Measurements from ENCODE around the gene ZNF433.
"Not testable (repeated sequence)": the region's sequence is repeated elsewhere in the genome, so short reads cannot be mapped to it uniquely, and the experiment has no call there.

Gene ZNF433
- 0.48 to 0.49 reads per million in 2 donors for total RNA-seq

- DNase-seq, result peak; percentile 42
These were observed at the start of gene ZNF433 for GRCh38 chr19:12035220-12036172. TSS of gene ZNF433 (minus strand) at chr19:12035679. CDS start at chr19:12035539, 140 bp downstream.

- DNase-seq, result not testable (repeated sequence)
These were observed 47.9 kb upstream of the ZNF433 start for GRCh38 chr19:12083336-12083735.

GRCh38 chr19:12077375-12077774, 41.9 kb upstream of the ZNF433 start:
- no peak for DNase-seq

- DNase-seq, result not testable (repeated sequence)
These were observed 40.9 kb upstream of the ZNF433 start for GRCh38 chr19:12076331-12076730.

- DNase-seq, result no peak
These were observed 40.2 kb upstream of the ZNF433 start for GRCh38 chr19:12075538-12076139.

GRCh38 chr19:12064590-12065538, 29.4 kb upstream of the ZNF433 start, which contains the start of gene ZNF844:
TSS of gene ZNF844 (plus strand) at chr19:12064731. CDS start at chr19:12064874, 143 bp downstream.
- peak; percentile 34 for DNase-seq

GRCh38 chr19:12055784-12056183, 20.3 kb upstream of the ZNF433 start:
- no peak for DNase-seq

- no peak for DNase-seq
These were observed 17.2 kb upstream of the ZNF433 start, which contains the start of gene ZNF878 for GRCh38 chr19:12052497-12053169. TSS of gene ZNF878 (minus strand) at chr19:12052961. CDS start at chr19:12052801, 160 bp downstream.

GRCh38 chr19:12052091-12052496, 16.6 kb upstream of the ZNF433 start:
- no peak for DNase-seq

GRCh38 chr19:12047868-12048267, 12.4 kb upstream of the ZNF433 start:
- DNase-seq, result no peak

- no peak for DNase-seq
These were observed 8.4 kb upstream of the ZNF433 start for GRCh38 chr19:12043752-12044422.

- DNase-seq, result no peak
These were observed 7.4 kb upstream of the ZNF433 start for GRCh38 chr19:12042893-12043292.

- DNase-seq, result no peak
These were observed 859 bp downstream of the ZNF433 start for GRCh38 chr19:12034620-12035019.

- no peak for DNase-seq
These were observed 1.3 kb downstream of the ZNF433 start for GRCh38 chr19:12034198-12034597.

GRCh38 chr19:12015753-12016116, 19.7 kb downstream of the ZNF433 start:
- DNase-seq, result no peak

- no peak for DNase-seq
These were observed 20.3 kb downstream of the ZNF433 start for GRCh38 chr19:12015015-12015752.

- DNase-seq, result no peak
These were observed 35.1 kb downstream of the ZNF433 start for GRCh38 chr19:12000152-12000981.

- no peak for DNase-seq
These were observed 40.3 kb downstream of the ZNF433 start for GRCh38 chr19:11995174-11995573.

- DNase-seq, result not testable (repeated sequence)
These were observed 43.6 kb downstream of the ZNF433 start for GRCh38 chr19:11991921-11992320.

GRCh38 chr19:11989112-11989456, 46.4 kb downstream of the ZNF433 start:
- no peak for DNase-seq
